H1 (cell line): ENCODE data around the gene RTN4. TPM values are rescaled to one million over a fixed set of nuclear protein-coding genes. Genes with fewer than 3 reads are reported as not detected.

Source experiments
- YY1 ChIP-seq: IDR thresholded peaks from 2 replicates; pipeline ENCODE4 v1.6.1; 2011; ENCODE audit warnings: low read depth, mild to moderate bottlenecking, low read length
- polyA plus RNA-seq, 7 experiments: library from polyadenylated mRNA; depleted of rRNA in 3 of 7; stranded (reverse) in 5 of 7; unstranded in 2 of 7; fragments of >200 nt in 5 of 7; fragments of 200-250 nt in 2 of 7; gene quantifications; 1 replicate in 5 of 7; 2 replicates in 1 of 7; 4 replicates in 1 of 7; pipeline versions ENCODE4 v1.2.1 to v1.2.3, GENCODE V29; 2011 to 2013; ENCODE audit warnings: missing spikeins in 2 of 7, mixed read lengths in 2 of 7
- total RNA-seq: library from RNA; stranded (reverse); fragmentation: NEBNext Ultra II Directional; extraction: Animal tissue kit (Norgen Biotek cat#: 25700); gene quantifications from 2 replicates; pipeline ENCODE4 v1.2.1, GENCODE V29; 2021

Gene RTN4
- total and polyA plus RNA-seq, 2 of the 8 experiments (the other 6 are each of a cell fraction or from before 2014, with no cell fraction given) = 179 to 242 TPM

- TF ChIP-seq YY1 = no peak
Observed at GRCh38 chr2:54964816-54965215, 85.4 kb downstream of the RTN4 start (continued).
